ENCODE results near the gene GNAQ.

GNAQ gene

GRCh38 chr9:77810047-77810446, 221.6 kb downstream of the GNAQ start:
- H3K4me1 Mint-ChIP-seq = peaks cover 18% of the 10 kb centered on the region
- H3K4me3 Mint-ChIP-seq = no peak overlapping the region
- H3K36me3 Mint-ChIP-seq (ENCODE audit: low read depth) = peaks cover 11% of the 10 kb centered on the region
- DNase-seq (no peak), ATAC-seq (no peak)
- no peak overlapping the region for H3K27ac Mint-ChIP-seq
- H3K27me3 Mint-ChIP-seq = no peaks in the 10 kb centered on the region
- no peaks in the 10 kb centered on the region for H3K9me3 Mint-ChIP-seq

- Mint-ChIP-seq H3K9me3 (no peaks in the 10 kb centered on the region), H3K27ac (no peak overlapping the region), H3K36me3 (ENCODE audit: low read depth) (peaks cover 15% of the 10 kb centered on the region), H3K27me3 (no peaks in the 10 kb centered on the region), H3K4me1 (peaks cover 18% of the 10 kb centered on the region), H3K4me3 (no peak overlapping the region)
- ATAC-seq = no peak
- DNase-seq = no peak
Measured at GRCh38 chr9:77809552-77809951, 222.1 kb downstream of the GNAQ start.

GRCh38 chr9:77808751-77809081, 222.9 kb downstream of the GNAQ start:
- peaks cover 14% of the 10 kb centered on the region for H3K36me3 Mint-ChIP-seq (ENCODE audit: low read depth)

DNA sequence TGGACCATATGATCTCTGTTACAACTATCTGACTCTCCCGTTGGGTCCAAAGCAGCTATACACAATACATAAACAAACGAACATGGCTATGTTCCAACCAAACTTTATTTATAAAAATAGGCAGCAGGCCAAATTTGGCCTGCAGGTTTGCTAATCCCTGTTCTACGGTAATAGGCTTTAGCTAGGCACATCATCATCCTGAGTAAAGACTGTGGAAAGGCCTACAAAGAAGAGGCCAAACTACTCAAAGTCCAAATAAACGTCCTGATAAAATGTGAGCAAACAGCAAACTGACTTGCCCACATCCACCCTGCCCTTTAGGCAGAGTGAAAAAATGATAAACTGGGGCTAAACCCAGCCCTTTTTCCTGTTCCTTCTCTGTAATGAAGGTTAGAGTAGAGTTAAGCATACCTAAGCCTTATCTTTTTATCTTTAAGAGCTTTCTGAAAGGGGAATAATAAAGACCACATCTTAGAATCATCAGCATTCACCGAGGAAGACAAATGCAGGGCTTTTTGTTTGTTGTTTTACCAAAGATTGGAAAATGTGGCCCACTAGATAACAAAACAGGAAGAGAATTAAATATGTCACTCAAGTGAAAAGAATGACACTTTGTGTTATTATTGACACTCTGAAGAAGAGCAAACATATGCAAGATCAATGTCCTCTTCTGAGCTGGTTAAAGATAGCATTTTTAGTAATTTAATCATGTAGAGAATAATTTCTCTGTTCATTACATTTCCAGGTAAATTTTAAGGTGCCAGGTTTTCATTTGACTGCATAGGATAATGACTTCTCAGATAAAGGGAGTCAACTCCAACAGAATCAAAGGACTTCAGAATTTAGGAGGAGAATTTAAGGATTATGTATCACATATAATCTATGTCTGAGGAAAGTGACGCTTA, 223.5 kb downstream of the GNAQ start:
- ATAC-seq (peak; percentile 43), DNase-seq (no peak)
- H3K4me3 Mint-ChIP-seq = no peak overlapping the region
- peaks cover 18% of the 10 kb centered on the region for H3K4me1 Mint-ChIP-seq
- H3K9me3 Mint-ChIP-seq = no peaks in the 10 kb centered on the region
- peaks cover 17% of the 10 kb centered on the region for H3K36me3 Mint-ChIP-seq (ENCODE audit: low read depth)
- H3K27me3 Mint-ChIP-seq = no peaks in the 10 kb centered on the region
- H3K27ac Mint-ChIP-seq = no peak overlapping the region

More at GRCh38 chr9:77808751-77809081, 222.9 kb downstream of the GNAQ start:
- H3K27me3 Mint-ChIP-seq = no peaks in the 10 kb centered on the region
- H3K4me1 Mint-ChIP-seq = peaks cover 18% of the 10 kb centered on the region
- no peaks in the 10 kb centered on the region for H3K9me3 Mint-ChIP-seq
- no peak for ATAC-seq
- no peak for DNase-seq
- H3K27ac Mint-ChIP-seq = no peak overlapping the region
- no peak overlapping the region for H3K4me3 Mint-ChIP-seq

DNA sequence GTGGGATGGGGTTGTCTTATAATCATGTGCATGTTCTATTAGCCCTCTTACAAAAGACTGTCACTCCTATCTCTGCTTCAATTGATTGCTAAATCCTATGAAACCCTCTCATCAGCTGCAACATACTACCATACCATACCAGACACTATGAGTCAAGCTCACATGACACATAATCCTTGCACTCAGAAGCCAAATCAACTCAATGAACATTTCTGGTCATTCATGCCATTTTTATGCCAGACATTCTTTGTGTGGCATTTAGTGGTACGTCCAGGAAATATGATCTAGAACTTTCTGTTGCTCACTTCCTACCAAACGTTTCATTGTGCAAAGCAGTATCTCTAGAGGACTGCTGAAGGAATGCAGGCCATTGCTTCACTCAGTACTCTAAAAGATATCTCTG, 224.3 kb downstream of the GNAQ start:
- Mint-ChIP-seq H3K4me3 (no peak overlapping the region), H3K36me3 (ENCODE audit: low read depth) (peaks cover 16% of the 10 kb centered on the region), H3K4me1 (peaks cover 18% of the 10 kb centered on the region), H3K9me3 (no peaks in the 10 kb centered on the region), H3K27ac (no peak overlapping the region), H3K27me3 (no peaks in the 10 kb centered on the region)
- ATAC-seq (peak; percentile 46), DNase-seq (no peak)

DNA sequence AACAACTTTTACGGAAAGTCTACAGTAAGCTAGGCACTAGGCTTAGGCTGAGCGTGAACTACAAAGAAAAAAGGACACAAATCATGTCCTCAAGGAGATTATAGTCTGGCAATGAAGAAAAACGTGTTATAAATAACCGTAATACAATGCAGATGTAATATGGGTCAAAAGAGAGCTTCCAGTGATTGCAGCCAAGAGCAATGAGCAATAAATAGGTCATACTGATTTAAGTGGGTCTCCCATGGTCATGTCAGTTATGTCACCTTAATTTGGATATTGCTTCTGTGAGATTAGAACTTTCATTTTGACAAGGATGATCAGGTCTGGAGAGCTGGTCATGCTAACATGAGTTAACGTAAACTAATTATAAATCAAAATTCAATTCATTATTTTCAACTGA, 224.9 kb downstream of the GNAQ start:
- peaks cover 18% of the 10 kb centered on the region for H3K4me1 Mint-ChIP-seq
- ATAC-seq = no peak
- peaks cover 16% of the 10 kb centered on the region for H3K36me3 Mint-ChIP-seq (ENCODE audit: low read depth)
- H3K4me3 Mint-ChIP-seq = no peak overlapping the region
- no peaks in the 10 kb centered on the region for H3K9me3 Mint-ChIP-seq
- no peaks in the 10 kb centered on the region for H3K27me3 Mint-ChIP-seq
- H3K27ac Mint-ChIP-seq = no peak overlapping the region
- DNase-seq = no peak

DNA sequence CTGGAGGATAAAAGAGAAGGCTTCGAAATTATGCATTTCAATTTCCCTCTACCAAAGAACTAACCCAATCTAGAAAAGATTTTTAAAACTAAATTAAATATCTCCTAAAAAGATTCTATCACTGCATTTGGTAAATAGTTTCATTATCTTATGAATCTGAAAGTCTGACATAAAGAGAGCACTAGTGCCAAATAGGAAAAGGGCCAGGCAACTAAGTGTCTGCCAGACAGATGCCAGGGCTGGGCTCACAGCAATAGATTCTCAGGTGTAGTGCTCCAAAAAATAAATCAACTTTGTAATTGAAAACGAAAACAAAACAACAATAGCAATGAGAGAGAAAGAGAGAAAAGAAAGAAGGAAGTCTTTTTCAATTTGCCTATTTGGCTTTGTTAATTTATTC, 225.8 kb downstream of the GNAQ start:
- Mint-ChIP-seq H3K27ac (no peak overlapping the region), H3K36me3 (ENCODE audit: low read depth) (peaks cover 22% of the 10 kb centered on the region), H3K9me3 (no peaks in the 10 kb centered on the region), H3K4me3 (no peak overlapping the region), H3K4me1 (peaks cover 27% of the 10 kb centered on the region), H3K27me3 (no peaks in the 10 kb centered on the region)
- ATAC-seq (no peak), DNase-seq (no peak)

DNA sequence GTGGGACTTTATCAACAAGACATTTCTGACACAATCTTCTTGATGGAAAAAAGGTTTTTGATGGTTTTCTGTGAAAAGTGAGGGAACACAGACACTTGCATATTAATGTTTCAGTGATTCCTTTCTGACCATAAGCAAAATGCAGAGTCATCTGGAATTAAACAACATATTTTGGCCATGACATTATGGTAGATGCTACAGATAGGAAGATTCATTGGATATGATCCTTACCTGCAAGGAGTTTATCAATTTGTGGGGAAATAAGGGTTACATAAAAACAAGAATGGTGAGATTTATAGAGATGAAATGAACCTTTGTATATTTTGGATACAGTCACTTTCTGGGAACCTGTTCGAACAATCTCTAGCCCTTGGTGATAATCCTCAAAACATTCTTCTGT, 228.2 kb downstream of the GNAQ start:
- Mint-ChIP-seq H3K36me3 (ENCODE audit: low read depth) (peaks cover 19% of the 10 kb centered on the region), H3K27me3 (no peaks in the 10 kb centered on the region), H3K4me3 (no peak overlapping the region), H3K4me1 (peaks cover 20% of the 10 kb centered on the region), H3K9me3 (no peaks in the 10 kb centered on the region), H3K27ac (no peak overlapping the region)
- ATAC-seq (no peak), DNase-seq (no peak)

GRCh38 chr9:77802515-77803293, 228.9 kb downstream of the GNAQ start:
- H3K9me3 Mint-ChIP-seq = no peaks in the 10 kb centered on the region
- no peak overlapping the region for H3K27ac Mint-ChIP-seq
- H3K4me3 Mint-ChIP-seq = no peak overlapping the region

DNA sequence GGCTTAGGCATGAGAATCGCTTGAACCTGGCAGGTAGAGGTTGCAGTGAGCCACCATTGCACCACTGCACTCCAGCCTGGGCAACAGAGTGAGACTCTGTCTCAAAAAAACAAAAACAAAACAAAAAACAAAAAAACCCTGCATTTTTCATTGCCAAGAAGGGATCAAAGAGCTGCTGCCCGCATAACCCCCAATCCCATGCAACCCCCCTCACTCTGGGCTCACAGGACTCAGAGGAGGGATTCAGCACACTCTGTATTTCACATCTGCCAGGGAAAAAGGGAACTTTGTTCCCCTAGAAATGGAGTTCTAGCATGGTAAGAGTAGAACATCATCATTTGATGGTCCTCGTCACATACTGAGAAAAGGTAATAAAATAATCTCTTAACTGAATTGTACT, 229.5 kb downstream of the GNAQ start:
- H3K27ac Mint-ChIP-seq = no peak overlapping the region

More at GRCh38 chr9:77802515-77803293, 228.9 kb downstream of the GNAQ start:
- H3K36me3 Mint-ChIP-seq (ENCODE audit: low read depth) = peaks cover 15% of the 10 kb centered on the region
- ATAC-seq (no peak), DNase-seq (no peak)
- peaks cover 13% of the 10 kb centered on the region for H3K4me1 Mint-ChIP-seq
- no peaks in the 10 kb centered on the region for H3K27me3 Mint-ChIP-seq

GRCh38 chr9:77800924-77801551, 230.6 kb downstream of the GNAQ start:
- Mint-ChIP-seq H3K27me3 (no peaks in the 10 kb centered on the region), H3K36me3 (ENCODE audit: low read depth) (peaks cover 16% of the 10 kb centered on the region), H3K27ac (peak overlapping the region; percentile 21), H3K9me3 (no peaks in the 10 kb centered on the region), H3K4me3 (no peak overlapping the region), H3K4me1 (peaks cover 11% of the 10 kb centered on the region)
- DNase-seq (no peak), ATAC-seq (peak; percentile 79)

More for the DNA sequence above, 229.5 kb downstream of the GNAQ start:
- no peak for DNase-seq
- peaks cover 11% of the 10 kb centered on the region for H3K4me1 Mint-ChIP-seq
- no peaks in the 10 kb centered on the region for H3K27me3 Mint-ChIP-seq
- peaks cover 16% of the 10 kb centered on the region for H3K36me3 Mint-ChIP-seq (ENCODE audit: low read depth)
- no peak for ATAC-seq
- no peaks in the 10 kb centered on the region for H3K9me3 Mint-ChIP-seq
- no peak overlapping the region for H3K4me3 Mint-ChIP-seq

DNA sequence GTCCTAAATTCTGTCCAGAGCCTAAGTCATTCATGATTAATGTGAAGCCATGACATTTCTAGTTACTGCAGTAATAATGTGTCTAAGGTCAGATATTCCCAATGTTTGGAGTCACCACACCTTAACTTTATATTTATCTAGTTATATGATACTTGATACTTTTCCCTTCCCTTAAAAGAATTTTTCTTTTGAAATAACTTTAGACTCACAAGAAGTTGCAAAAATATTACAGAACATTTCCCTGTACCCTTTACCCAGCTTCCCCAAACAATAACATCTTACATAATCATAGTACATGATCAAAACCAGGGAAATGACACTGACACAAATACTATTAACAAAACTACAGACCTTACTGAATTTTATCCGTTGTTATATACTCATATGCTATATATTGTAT, 233.5 kb downstream of the GNAQ start:
- Mint-ChIP-seq H3K4me1 (peaks cover 11% of the 10 kb centered on the region), H3K4me3 (no peak overlapping the region), H3K9me3 (no peaks in the 10 kb centered on the region), H3K27me3 (no peaks in the 10 kb centered on the region), H3K36me3 (ENCODE audit: low read depth) (peaks cover 11% of the 10 kb centered on the region), H3K27ac (no peak overlapping the region)
- ATAC-seq (no peak), DNase-seq (no peak)

DNA sequence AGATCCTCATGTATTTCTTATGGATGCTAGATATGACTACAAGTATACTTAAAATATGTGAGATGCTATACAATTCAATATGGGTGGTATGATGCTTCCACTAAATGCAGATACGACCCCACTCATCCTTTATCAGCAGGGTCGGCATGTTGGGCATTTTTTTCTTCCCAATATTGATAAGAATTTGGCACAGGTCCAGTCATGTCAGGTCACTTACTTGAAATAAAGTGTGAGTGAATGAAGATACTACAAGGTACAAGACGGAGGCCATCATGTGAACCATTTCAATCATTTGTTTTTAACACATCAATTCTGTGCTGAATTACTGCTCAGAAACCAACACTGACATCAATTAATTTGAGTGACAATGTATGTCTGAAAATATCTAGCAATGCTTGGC, 236.6 kb downstream of the GNAQ start:
- Mint-ChIP-seq H3K4me3 (no peak overlapping the region), H3K27me3 (no peaks in the 10 kb centered on the region), H3K9me3 (no peaks in the 10 kb centered on the region), H3K36me3 (ENCODE audit: low read depth) (peaks cover 7% of the 10 kb centered on the region), H3K4me1 (no peaks in the 10 kb centered on the region), H3K27ac (no peak overlapping the region)
- DNase-seq (no peak), ATAC-seq (no peak)

DNA sequence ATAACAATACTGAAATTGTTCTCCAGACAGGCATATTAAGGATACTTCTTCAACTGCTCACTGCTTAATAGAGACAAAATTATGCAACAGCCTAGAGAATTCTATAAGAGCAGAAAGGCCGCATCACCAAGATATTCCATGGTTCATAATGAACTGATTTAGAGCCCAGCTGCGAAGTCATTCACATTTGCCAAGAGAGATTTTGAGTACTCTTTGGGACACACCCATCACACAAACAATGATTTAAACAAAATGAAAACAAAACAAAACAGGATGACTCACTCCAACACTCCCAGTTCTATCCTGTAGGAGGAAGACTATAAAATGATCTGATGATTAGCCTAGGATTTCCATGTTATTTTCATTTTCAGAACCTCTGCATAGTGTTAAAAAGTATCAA, 237.8 kb downstream of the GNAQ start:
- H3K4me1 Mint-ChIP-seq = no peaks in the 10 kb centered on the region
- peaks cover 8% of the 10 kb centered on the region for H3K36me3 Mint-ChIP-seq (ENCODE audit: low read depth)
- ATAC-seq = no peak
- H3K9me3 Mint-ChIP-seq = no peaks in the 10 kb centered on the region
- DNase-seq = no peak
- no peak overlapping the region for H3K27ac Mint-ChIP-seq
- H3K4me3 Mint-ChIP-seq = no peak overlapping the region
- H3K27me3 Mint-ChIP-seq = no peaks in the 10 kb centered on the region

GRCh38 chr9:77789891-77790290, 241.7 kb downstream of the GNAQ start:
- Mint-ChIP-seq H3K4me1 (no peaks in the 10 kb centered on the region), H3K9me3 (no peaks in the 10 kb centered on the region), H3K4me3 (no peak overlapping the region), H3K27me3 (no peaks in the 10 kb centered on the region), H3K36me3 (ENCODE audit: low read depth) (peaks cover 5% of the 10 kb centered on the region), H3K27ac (no peak overlapping the region)
- no peak for DNase-seq
- ATAC-seq = no peak
